HPDE6-E6E7 (cell line): ENCODE data around the gene F2.
A peak's percentile ranks its signal among the peaks of the same experiment; 100 is the strongest.
"Not testable (repeated sequence)": the region's sequence is repeated elsewhere in the genome, so short reads cannot be mapped to it uniquely, and the experiment has no call there.

Experiments
- DNase-seq: peaks from one replicate; pipeline ENCODE4 v3.0.0; 2011; ENCODE audit warnings: missing footprints; ENCODE audit errors: extremely low spot score

F2 gene

DNA sequence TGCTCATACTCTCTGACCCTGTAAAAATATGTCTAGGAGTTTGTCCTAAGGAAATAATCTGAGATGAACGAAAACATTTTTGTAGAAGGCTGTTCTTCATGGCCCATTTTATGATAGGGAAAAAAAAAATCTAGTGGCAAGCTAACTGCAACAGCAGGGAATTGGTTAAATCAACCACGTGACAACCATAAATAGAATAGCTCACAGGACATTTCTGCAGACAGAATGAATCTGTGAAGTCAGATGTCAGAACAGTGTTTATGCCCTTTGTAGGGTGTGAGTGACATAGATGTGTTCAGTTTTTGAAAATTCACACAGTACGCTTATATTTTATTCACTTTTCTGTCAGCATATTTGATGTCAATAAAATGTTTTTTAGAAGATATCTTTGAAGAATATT lies 34.6 kb upstream of the F2 start:
- DNase-seq, result no peak

- peak; percentile 88 for DNase-seq
These were observed 31.9 kb upstream of the F2 start for GRCh38 chr11:46686886-46687795.

DNA sequence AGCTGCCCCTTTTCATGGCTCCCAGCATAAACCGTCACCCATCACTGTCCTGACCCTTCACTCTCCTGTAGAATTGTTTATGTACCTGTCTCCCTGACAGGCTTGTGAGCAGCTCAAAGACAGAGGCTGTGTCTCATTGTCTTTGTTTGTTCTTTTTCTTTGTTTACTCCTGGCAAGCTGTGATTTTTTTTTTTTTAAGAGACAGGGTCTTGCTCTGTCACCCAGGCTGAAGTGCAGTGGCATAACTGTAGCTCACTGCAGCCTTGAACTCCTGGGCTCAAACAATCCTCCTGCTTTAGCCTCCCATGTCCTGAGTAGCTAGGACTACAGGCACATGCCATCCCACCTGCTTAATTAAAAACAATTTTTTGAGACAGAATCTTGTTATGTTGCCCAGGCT lies 28.3 kb upstream of the F2 start:
- no peak for DNase-seq

- DNase-seq, result no peak
These were observed 26.6 kb upstream of the F2 start for GRCh38 chr11:46692450-46692849.

DNA sequence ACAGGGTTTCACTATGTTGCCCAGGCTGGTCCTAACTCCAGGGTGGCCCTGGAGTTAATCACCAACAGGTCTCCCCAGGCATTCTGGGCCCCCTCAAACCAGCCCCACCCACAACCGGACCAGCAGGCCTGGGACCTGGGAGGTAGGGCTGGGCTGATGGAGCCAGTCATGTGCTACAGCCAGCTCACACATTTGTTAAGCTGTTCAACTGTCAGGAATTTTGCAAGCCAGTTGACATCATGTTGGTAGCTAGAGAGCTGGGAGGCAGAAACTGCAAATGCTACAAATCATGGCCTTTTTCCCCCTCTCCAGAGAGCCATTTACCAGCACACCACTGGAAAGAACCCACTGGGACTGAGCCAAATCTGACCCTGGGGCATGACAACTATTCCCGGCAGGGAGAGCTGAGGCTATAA lies 25.4 kb upstream of the F2 start:
- DNase-seq, result no peak

DNA sequence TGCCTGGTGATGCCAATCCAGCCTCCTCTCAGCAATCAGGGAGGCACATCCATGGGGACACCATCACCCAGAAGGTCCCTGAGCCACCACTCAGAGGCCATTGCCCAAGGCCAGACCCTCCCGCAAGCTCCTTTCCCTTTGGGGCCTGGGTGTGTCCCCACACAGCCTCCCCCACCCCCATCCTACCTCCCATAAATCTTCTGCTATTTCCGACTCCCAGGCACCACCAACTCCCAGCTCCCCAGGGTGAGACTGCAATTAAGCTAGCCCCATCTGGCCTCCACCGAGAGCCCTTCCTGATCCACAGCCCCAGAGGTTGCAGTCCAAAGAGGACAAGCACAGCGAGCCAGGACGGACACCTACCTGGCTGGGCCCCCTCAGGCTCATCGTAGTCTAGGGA lies 24.9 kb upstream of the F2 start:
- DNase-seq, result no peak

DNA sequence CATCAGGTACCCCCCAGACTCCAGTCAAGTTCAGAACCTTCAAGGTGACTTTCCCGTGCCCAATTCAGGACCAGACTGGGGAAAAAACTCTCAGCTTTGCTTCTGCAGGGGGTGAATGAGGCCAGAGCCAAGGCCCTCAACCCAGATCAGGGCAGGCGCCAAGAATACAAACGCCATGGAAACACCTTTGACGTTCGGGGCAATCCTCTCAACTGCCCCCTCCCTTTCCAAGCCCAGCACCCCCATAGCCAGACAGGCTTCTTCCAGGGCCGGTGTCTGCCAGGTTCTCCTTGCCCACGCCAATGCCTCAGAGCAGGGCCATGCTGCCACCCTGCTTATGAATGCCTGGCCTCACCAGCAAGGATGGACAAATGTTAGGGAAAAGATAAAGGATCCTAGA lies 24.4 kb upstream of the F2 start:
- DNase-seq, result no peak

DNA sequence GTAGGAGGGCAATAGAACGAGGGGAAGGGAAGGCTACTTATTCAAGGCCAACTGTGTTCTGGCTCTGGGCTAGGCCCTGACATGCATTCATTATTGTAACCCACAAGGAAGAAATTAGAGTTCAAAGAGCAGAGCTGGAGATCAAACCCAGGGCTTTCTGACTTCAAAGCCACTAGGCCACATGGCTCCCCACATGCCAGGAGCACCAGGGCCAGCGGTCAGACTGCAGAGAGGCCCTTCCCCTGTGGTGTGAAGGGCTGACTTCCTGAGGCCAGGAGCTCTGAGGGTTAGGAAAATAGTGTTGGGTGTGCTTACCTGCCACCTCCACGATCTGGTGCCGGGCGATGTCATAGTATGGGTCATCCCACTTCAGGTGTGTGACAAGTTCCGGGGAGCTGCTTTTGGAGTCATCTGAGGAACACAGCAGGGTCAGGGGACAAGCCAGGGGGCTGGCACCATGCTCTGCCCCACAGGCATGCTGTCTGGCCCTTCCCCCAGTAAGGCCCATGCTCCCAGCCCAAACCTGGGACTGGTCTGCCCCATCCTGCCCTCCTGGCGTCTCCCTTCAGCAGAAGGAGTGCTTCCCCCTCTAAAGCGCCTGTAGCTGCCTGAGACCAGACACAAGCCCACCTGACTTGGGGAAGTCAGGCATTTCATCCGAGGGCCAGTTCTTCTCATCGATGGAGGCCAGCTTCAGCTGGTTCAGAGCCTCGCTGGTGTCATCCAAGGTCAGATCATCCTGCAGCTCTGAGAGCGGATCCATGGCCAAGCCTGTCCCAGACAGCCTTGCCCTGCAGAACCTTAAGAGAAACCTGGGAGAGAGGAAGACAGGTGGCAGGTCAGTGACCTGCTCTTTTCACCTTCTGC lies 23.4 kb upstream of the F2 start:
- no peak for DNase-seq

DNA sequence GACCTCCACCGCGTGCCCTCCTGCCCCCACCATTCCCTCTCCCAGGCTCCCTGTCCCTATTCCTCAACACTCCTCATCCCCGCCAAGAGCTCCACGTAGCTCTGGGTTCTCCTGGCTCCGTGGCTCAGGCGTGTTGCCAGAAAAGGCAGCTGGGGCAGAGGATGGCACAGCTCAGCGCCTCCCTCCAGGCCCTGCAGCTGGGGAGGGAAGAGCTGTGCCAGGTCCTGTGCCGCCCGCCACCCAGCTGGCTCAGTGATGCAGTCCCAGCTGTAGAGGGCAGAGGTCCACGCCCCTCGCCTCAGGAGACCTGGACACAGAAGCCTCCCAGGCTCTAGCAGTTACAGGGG lies 22.8 kb upstream of the F2 start:
- no peak for DNase-seq

DNA sequence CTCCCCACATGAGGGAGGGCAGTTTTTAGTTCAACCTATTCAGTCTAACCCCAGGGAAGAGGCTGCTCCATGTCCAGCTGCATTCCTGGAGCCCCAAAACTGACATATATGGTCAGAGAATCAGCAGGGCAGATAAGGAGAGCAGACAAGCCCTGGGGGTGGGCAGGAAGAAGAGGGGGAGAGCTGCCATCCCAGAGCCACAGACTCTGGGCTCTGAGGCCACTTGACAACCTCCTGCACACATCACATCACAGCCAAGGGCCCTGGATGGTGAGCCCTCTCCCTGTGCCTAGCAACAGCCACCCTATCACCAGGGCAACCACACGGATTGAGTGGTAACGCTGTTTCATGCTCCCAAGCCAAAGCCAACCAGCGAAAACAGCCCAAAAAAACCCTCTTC lies 21.7 kb upstream of the F2 start:
- DNase-seq, result no peak

DNA sequence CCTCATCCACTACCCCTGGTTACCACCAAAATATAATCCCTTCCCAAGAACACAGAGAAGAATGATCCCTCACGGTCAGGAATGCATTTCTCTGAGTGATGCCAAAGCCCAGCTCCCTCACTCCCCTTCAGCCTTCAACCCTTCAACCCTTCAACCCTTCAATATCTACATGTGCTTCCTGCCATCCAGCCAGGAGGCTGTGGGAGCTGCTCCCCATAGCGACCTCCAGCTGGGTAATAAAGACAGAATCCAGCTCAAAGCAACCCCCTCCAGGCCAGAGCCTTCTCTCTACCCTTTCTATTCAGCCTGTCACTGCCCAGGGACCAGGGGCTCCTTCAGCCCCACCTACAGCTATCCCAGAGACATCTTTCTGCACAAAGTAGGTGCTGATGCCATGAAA lies 21.3 kb upstream of the F2 start:
- no peak for DNase-seq

DNA sequence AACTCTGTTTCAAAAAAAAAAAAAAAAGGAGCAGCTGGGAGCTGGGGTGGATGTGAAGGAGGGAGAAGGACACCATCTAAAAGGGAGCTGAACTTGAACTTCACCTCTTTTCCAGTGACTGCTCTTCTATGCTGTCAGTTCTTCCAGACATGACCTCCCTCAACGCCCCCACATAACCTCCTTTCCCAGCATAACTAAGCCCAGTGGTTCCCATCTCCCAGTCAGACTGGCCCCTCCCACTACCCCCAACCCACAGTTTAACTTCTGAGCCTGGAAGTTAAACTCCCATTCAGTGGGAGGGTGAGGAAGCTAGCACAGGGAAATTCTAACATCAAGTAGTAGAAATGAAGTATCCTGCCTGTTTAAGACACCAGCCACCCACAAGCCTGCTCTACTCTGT lies 20.4 kb upstream of the F2 start:
- no peak for DNase-seq

DNA sequence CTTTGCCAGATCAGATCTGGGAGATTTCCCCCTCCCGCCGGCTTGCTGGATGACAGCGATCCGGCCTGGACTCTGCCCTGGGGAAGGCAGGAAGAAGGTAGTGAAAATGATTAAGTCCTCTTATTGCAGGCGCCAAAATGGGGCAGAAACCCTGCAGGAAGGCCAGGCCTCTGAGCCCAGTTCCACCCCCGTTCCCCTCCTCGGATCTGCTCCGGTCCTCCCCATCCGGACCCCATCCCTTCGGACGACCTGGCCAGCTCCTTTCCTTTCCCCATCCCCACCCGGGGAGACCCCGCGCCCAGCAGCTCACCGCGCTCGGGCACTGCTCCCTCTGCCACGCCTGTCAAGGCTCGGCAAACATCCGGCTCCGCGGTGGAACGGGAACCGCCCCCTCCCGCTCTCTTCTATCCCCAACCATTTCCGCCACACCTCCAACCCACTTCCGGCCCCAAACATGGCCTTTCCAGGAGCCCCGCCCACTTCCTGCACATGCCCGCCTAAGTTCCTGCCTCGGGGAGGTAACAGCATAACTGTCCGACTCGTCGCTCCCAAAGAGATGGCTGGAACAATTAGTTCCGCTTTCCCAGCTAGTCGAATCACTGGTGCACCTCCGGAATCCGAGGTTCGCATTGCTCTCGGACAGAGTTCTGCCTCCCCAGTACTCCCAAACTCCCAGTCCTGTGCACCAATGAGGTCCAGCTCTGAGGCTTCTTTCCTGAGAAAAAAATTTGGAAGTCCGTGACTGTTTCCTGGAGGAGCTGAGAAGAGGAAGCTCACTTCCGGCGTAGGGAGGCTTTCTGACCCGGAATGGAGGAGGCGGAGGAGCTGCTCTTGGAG lies 18.6 kb upstream of the F2 start, which contains the start of the genes ARHGAP1 and ZNF408:
Gene ARHGAP1 (minus strand): TSS at position 379 of the 837 bp plus-strand sequence. CDS start 4,512 bp downstream, outside the sequence.
Gene ZNF408 (plus strand): TSS at position 791 of the 837 bp plus-strand sequence. CDS start 17 bp downstream, at position 808.
- DNase-seq, result peak; percentile 88

DNA sequence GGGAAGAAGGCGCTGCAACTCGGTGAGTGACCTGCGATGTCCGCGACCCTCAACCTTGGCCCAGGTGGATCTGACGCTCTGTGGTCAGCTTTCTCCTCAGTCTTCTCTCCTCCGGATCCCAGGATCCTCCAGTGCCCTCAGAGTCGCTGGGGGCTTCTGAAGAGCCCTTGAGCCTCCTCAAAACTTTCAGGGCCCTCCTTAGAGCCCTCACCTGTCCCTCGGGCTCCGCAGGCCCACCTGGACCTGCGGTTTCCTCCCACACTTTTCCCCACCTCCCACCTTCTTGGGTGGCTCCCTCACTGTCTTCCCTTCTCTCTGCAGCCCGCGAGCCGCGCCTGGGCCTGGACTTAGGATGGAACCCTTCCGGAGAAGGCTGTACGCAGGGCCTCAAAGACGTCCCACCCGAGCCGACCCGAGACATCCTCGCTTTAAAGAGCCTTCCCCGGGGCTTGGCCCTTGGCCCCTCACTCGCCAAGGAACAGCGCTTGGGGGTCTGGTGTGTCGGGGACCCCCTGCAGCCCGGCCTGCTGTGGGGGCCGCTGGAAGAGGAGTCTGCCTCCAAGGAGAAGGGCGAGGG lies 17.8 kb upstream of the F2 start:
- DNase-seq, result no peak

GRCh38 chr11:46705070-46705688 lies 13.8 kb upstream of the F2 start:
- DNase-seq, result no peak

DNA sequence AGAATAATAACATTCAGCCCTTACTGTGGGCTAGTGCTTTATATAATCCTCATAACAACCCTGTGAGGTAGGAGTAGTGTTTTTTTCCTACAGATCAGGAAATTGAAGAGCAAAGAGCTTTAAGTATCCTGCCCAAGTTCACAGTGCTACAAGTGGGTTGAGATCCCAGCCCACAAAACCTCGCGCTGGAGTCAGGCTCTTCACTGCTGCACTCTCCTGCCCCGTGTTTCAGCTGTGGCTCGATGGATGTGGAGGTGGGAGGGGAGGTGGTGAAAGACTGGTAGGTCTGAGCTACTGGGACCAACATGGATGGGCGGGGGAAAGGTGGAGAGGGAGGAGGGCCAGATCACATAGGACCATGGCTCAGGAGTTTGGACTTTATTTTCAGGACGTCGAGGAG lies 12.1 kb upstream of the F2 start:
- DNase-seq, result no peak

GRCh38 chr11:46709351-46709750 lies 9.7 kb upstream of the F2 start:
- DNase-seq, result not testable (repeated sequence)

- no peak for DNase-seq
These were observed 8.2 kb upstream of the F2 start for GRCh38 chr11:46710821-46711269.

DNA sequence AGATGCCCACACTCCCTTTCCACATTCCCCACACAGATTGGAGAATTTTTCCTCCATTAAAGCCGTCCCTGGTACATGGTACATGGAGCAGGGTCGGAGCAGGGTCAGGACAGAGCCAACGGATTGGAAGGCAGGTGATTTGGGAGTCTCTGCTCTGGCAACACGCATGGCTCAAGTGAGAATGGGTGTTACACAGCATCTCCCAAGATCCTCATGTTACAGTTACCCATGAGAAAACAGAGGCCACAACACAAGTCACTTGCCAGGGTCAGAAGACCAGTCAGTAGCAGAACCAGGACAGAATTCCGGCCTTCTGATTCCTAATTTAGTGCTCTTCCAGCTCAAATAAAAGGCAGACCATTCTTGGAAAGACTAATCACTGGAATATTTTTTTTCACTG lies 7.7 kb upstream of the F2 start:
- no peak for DNase-seq

DNA sequence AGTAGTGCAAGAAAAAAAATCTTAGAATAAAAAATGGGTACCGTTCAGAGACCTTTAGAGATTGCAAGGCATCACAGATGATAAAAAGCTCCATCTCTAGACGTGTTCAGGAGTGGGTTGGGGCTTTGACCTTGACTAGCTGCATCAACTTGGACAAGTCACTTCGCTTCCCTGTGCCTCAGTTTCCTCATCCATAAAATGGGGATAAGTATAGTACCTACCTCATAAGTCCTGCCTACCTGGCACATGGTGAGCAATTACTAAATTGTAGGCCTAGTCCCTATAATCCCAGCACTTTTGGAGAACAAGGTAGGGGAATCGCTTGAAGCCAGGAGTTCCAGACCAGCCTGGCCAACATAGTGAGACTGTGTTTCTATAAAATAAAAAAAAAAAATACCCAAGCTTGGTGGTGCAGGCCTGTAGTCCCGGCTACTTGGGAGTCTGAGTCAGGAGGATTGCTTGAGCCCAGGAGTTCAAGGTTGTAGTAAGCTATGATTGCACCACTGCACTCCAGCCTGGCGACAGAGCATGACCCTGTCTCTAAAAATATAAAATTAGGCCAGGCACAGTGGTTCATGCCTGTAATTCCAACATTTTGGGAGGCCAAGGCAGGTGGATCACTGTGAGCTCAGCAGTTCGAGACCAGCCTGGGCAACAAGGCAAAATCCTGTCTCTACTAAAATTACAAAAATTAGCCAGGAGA lies 6.0 kb upstream of the F2 start:
- DNase-seq, result no peak
